Hematopoietic multipotent progenitor cell treated with erythropoietin and hydrocortisone succinate and interleukin-3 and kit ligand, for 4 days (in vitro differentiated cells): ENCODE measurements around the gene HGF.
"Not testable (repeated sequence)": the region's sequence is repeated elsewhere in the genome, so short reads cannot be mapped to it uniquely, and the experiment has no call there.

Source experiments
- DNase-seq: peaks from one replicate; pipeline ENCODE4 v3.0.0-alpha.2; 2015

The HGF gene

GRCh38 chr7:81769891-81770727, at the start of gene HGF:
TSS of gene HGF (minus strand) at chr7:81770047. CDS start at chr7:81769971, 76 bp downstream.
- DNase-seq: peak; percentile 53

GRCh38 chr7:81816312-81816711, 46.5 kb upstream of the HGF start:
- peak; percentile 25 for DNase-seq

GRCh38 chr7:81812866-81813476, 43.1 kb upstream of the HGF start:
- peak; percentile 82 for DNase-seq

- peak; percentile 80 for DNase-seq
These were observed 42.4 kb upstream of the HGF start for GRCh38 chr7:81811956-81812865.

GRCh38 chr7:81810476-81811155, 40.8 kb upstream of the HGF start:
- DNase-seq: peak; percentile 58

GRCh38 chr7:81808310-81808709, 38.5 kb upstream of the HGF start:
- DNase-seq: not testable (repeated sequence)

- no peak for DNase-seq
These were observed 33.4 kb upstream of the HGF start for GRCh38 chr7:81803267-81803666.

GRCh38 chr7:81802251-81802650, 32.4 kb upstream of the HGF start:
- no peak for DNase-seq

GRCh38 chr7:81801532-81801931, 31.7 kb upstream of the HGF start:
- no peak for DNase-seq

GRCh38 chr7:81791568-81792518, 22.0 kb upstream of the HGF start:
- DNase-seq: no peak

GRCh38 chr7:81790686-81791085, 20.8 kb upstream of the HGF start:
- no peak for DNase-seq

- DNase-seq: no peak
These were observed 20.3 kb upstream of the HGF start for GRCh38 chr7:81790120-81790500.

GRCh38 chr7:81789406-81790119, 19.7 kb upstream of the HGF start:
- no peak for DNase-seq

GRCh38 chr7:81788246-81788645, 18.4 kb upstream of the HGF start:
- peak; percentile 33 for DNase-seq

GRCh38 chr7:81783818-81784217, 14.0 kb upstream of the HGF start:
- no peak for DNase-seq

- peak; percentile 71 for DNase-seq
These were observed 11.3 kb upstream of the HGF start for GRCh38 chr7:81780914-81781693.

- DNase-seq: no peak
These were observed 9.9 kb upstream of the HGF start for GRCh38 chr7:81779706-81780105.

- no peak for DNase-seq
These were observed 7.8 kb upstream of the HGF start for GRCh38 chr7:81777697-81778096.

GRCh38 chr7:81776948-81777630, 7.2 kb upstream of the HGF start:
- no peak for DNase-seq
